GM23338 (cell line): ENCODE measurements around the gene ATP4B. TPM values are rescaled to one million over a fixed set of nuclear protein-coding genes. Genes with fewer than 3 reads are reported as not detected.

Experiments
- ATAC-seq: fragments of 200-7000 bp; cut with Tn5 transposase; 3 replicates; pipeline ENCODE4 v1.9.1; 2020
- DNase-seq: peaks from one replicate; pipeline ENCODE4 v3.0.0-alpha.2; 2015; ENCODE audit warnings: low spot score
- H2AFZ ChIP-seq: fragments of 200-600 bp; sonication (generic); 2 replicates; pipeline ENCODE4 v1.8.0; 2016; ENCODE audit warnings: antibody characterized with exemption, mild to moderate bottlenecking, moderate library complexity
- H3F3A ChIP-seq: fragments of 200-600 bp; sonication (generic); replicated peaks from 2 replicates; pipeline ENCODE4 v1.8.0; 2017; ENCODE audit warnings: antibody characterized with exemption, mixed run types, low read depth
- H3K27ac ChIP-seq: fragments of 200-600 bp; sonication (generic); 2 replicates; pipeline ENCODE4 v1.6.1; 2016; ENCODE audit warnings: low read depth
- H3K27me3 ChIP-seq: fragments of 200-600 bp; sonication (generic); 2 replicates; pipeline ENCODE4 v1.8.0; 2016; ENCODE audit warnings: mild to moderate bottlenecking, mixed run types, moderate library complexity; ENCODE audit not compliant: insufficient read depth
- H3K36me3 ChIP-seq: fragments of 200-600 bp; sonication (generic); 2 replicates; pipeline ENCODE4 v1.8.0; 2016; ENCODE audit warnings: mild to moderate bottlenecking; ENCODE audit not compliant: insufficient read depth
- H3K4me1 ChIP-seq: fragments of 200-600 bp; sonication (generic); 2 replicates; pipeline ENCODE4 v1.8.0; 2016; ENCODE audit warnings: mild to moderate bottlenecking, moderate library complexity; ENCODE audit not compliant: insufficient read depth
- H3K4me2 ChIP-seq: fragments of 200-600 bp; sonication (generic); 2 replicates; pipeline ENCODE4 v1.7.1; 2017; ENCODE audit warnings: mixed run types
- H3K4me3 ChIP-seq: fragments of 200-600 bp; sonication (generic); 2 replicates; pipeline ENCODE4 v1.6.1; 2016; ENCODE audit warnings: mixed run types
- H3K79me2 ChIP-seq: fragments of 200-600 bp; sonication (generic); replicated peaks from 2 replicates; pipeline ENCODE4 v1.8.0; 2017; ENCODE audit warnings: mild to moderate bottlenecking; ENCODE audit not compliant: insufficient read depth
- H3K9me2 ChIP-seq: fragments of 200-600 bp; sonication (generic); 2 replicates; pipeline ENCODE4 v1.8.0; 2017; ENCODE audit not compliant: insufficient read depth
- H4K20me1 ChIP-seq: fragments of 200-600 bp; sonication (generic); replicated peaks from 2 replicates; pipeline ENCODE4 v1.8.0; 2017; ENCODE audit warnings: mild to moderate bottlenecking; ENCODE audit not compliant: insufficient read depth
- H3K27ac Mint-ChIP-seq: 2 replicates; pipeline ENCODE4 v1.8.0; 2020; ENCODE audit warnings: inconsistent platforms, mild to moderate bottlenecking, moderate library complexity, mixed read lengths
- H3K27me3 Mint-ChIP-seq: 3 replicates; pipeline ENCODE4 v1.8.0; 2022; ENCODE audit warnings: low read depth, mild to moderate bottlenecking, moderate library complexity, mixed read lengths, inconsistent platforms; ENCODE audit not compliant: insufficient read depth, poor library complexity
- H3K36me3 Mint-ChIP-seq: 3 replicates; pipeline ENCODE4 v1.8.0; 2021; ENCODE audit warnings: low read depth, mild to moderate bottlenecking, inconsistent platforms, moderate library complexity, mixed read lengths
- H3K4me1 Mint-ChIP-seq: 3 replicates; pipeline ENCODE4 v1.8.0; 2020; ENCODE audit warnings: mild to moderate bottlenecking, inconsistent platforms, mixed read lengths
- H3K4me3 Mint-ChIP-seq: 3 replicates; pipeline ENCODE4 v1.8.0; 2021; ENCODE audit warnings: moderate library complexity, mild to moderate bottlenecking, inconsistent platforms, mixed read lengths
- H3K9me3 Mint-ChIP-seq: 3 replicates; pipeline ENCODE4 v1.8.0; 2020; ENCODE audit warnings: moderate library complexity, mild to moderate bottlenecking, inconsistent platforms, mixed read lengths
- CREB1 ChIP-seq: fragments of 250-450 bp; sonication (Bioruptor Pico); IDR thresholded peaks from 2 replicates; pipeline ENCODE4 v1.5.0; 2020; ENCODE audit warnings: low read depth, mild to moderate bottlenecking, moderate library complexity
- CTCF ChIP-seq, 2 experiments: fragments of 200-600 bp in 1 of 2; sonication (generic) in 1 of 2; conservative IDR thresholded peaks; 2 replicates each; pipeline versions ENCODE4 v1.5.1 to v1.6.1; 2016 to 2017; ENCODE audit warnings: antibody characterized with exemption in 2 of 2, low read depth in 2 of 2, mild to moderate bottlenecking in 2 of 2, moderate library complexity in 1 of 2
- ETS1 ChIP-seq: IDR thresholded peaks from 2 replicates; pipeline ENCODE4 v1.6.1; 2016; ENCODE audit warnings: antibody characterized with exemption
- EZH2phosphoT487 ChIP-seq: fragments of 200-600 bp; sonication (generic); IDR thresholded peaks from one replicate; pipeline ENCODE4 v1.8.1; 2018; ENCODE audit warnings: antibody characterized with exemption; ENCODE audit not compliant: unreplicated experiment
- JUNB ChIP-seq: IDR thresholded peaks from one replicate; pipeline ENCODE4 v1.6.1; 2016; ENCODE audit warnings: antibody characterized with exemption; ENCODE audit not compliant: unreplicated experiment
- STAT1 ChIP-seq: IDR thresholded peaks from one replicate; pipeline ENCODE4 v1.6.1; 2016; ENCODE audit warnings: antibody characterized with exemption; ENCODE audit not compliant: unreplicated experiment
- ZNF331 ChIP-seq: fragments of 250-450 bp; sonication (Bioruptor Pico); IDR thresholded peaks from 2 replicates; pipeline ENCODE4 v1.5.0; 2020; ENCODE audit warnings: low read depth, mild to moderate bottlenecking, moderate library complexity
- ZNF462 ChIP-seq: fragments of 250-450 bp; sonication (Bioruptor Pico); IDR thresholded peaks from 2 replicates; pipeline ENCODE4 v1.5.0; 2020; ENCODE audit warnings: mild to moderate bottlenecking, moderate library complexity
- polyA plus RNA-seq: library from polyadenylated mRNA; unstranded; fragments of >200 nt; fragmentation: Nextera tagmentation; extraction: Ambion mirVana; gene quantifications from 2 replicates; pipeline ENCODE4 v1.2.1, GENCODE V29; 2016
- total RNA-seq: library from RNA; depleted of rRNA; stranded (reverse); fragments of >200 nt; shearing (Covaris generic); gene quantifications from 2 replicates; pipeline ENCODE4 v1.2.3, GENCODE V29; 2014

ATP4B gene
- total and polyA plus RNA-seq, 2 experiments from 2014 or later: not detected

GRCh38 chr13:113641426-113641825 is 16.6 kb downstream of the ATP4B start:
- Mint-ChIP-seq H3K27ac (no peak overlapping the region), H3K4me3 (no peak overlapping the region), H3K4me1 (no peaks in the 10 kb centered on the region), H3K27me3 (no peaks in the 10 kb centered on the region), H3K9me3 (peaks cover 30% of the 10 kb centered on the region; the same call in 2 of the 3 replicates), H3K36me3 (peaks cover 79% of the 10 kb centered on the region)
- Histone ChIP-seq H3K27ac (no peak overlapping the region), H3K79me2 (no peaks in the 10 kb centered on the region), H4K20me1 (peaks cover 3% of the 10 kb centered on the region; the same call in 1 of the 2 replicates), H3K4me3 (no peak overlapping the region), H3K27me3 (no peaks in the 10 kb centered on the region), H3F3A (no peaks in the 10 kb centered on the region), H3K36me3 (peaks cover 20% of the 10 kb centered on the region), H3K9me2 (no peaks in the 10 kb centered on the region), H3K4me2 (no peak overlapping the region), H2AFZ (no peak overlapping the region), H3K4me1 (no peaks in the 10 kb centered on the region)
- no peak for DNase-seq
- no peak for ATAC-seq
- TF ChIP-seq CTCF (conservative IDR thresholded peaks at IDR 0.05; ENCODE audit: low read depth in 2 of 2) (no peak), ZNF331 (CRISPR knock-in tag) (no peak), ETS1 (no peak), CREB1 (CRISPR knock-in tag) (no peak), EZH2phosphoT487 (no peak)

GRCh38 chr13:113639616-113640262 is 18.3 kb downstream of the ATP4B start:
- DNase-seq (no peak), ATAC-seq (no peak)
- H3K27ac ChIP-seq: no peak overlapping the region
- H3K27ac Mint-ChIP-seq: no peak overlapping the region
- H3K36me3 Mint-ChIP-seq: peaks cover 85% of the 10 kb centered on the region
- peaks cover 27% of the 10 kb centered on the region; the same call in 2 of the 3 replicates for H3K9me3 Mint-ChIP-seq
- no peaks in the 10 kb centered on the region for H3K27me3 Mint-ChIP-seq
- no peaks in the 10 kb centered on the region for H3F3A ChIP-seq
- no peaks in the 10 kb centered on the region for H3K4me1 ChIP-seq
- no peaks in the 10 kb centered on the region for H3K9me2 ChIP-seq
- H2AFZ ChIP-seq: no peak overlapping the region
- no peaks in the 10 kb centered on the region for H3K79me2 ChIP-seq
- no peaks in the 10 kb centered on the region for H3K4me1 Mint-ChIP-seq
- peaks cover 20% of the 10 kb centered on the region for H3K36me3 ChIP-seq
- H4K20me1 ChIP-seq: peaks cover 3% of the 10 kb centered on the region
- H3K27me3 ChIP-seq: no peaks in the 10 kb centered on the region
- no peak overlapping the region for H3K4me3 ChIP-seq
- no peak overlapping the region for H3K4me3 Mint-ChIP-seq
- H3K4me2 ChIP-seq: no peak overlapping the region
- TF ChIP-seq STAT1 (no peak), JUNB (no peak), EZH2phosphoT487 (no peak), ZNF462 (CRISPR knock-in tag) (no peak)
